ENCODE measurements around the gene COL6A2.

GRCh38 chr21:46156378-46156645, 58.4 kb downstream of the COL6A2 start:
- no peak for TF ChIP-seq CTCF (IDR thresholded peaks at IDR 0.05; ENCODE audit: low read depth, low read length, poor library complexity, severe bottlenecking)
- no peak for TF ChIP-seq EZH2phosphoT487 (IDR thresholded peaks at IDR 0.05; ENCODE audit: borderline replicate concordance, low read length)

Measured in DOHH2 (cell line).